Pancreas (tissue), 10 donors: ENCODE data around the gene PTPRK. TPM values are rescaled to one million over a fixed set of nuclear protein-coding genes. Genes with fewer than 3 reads are reported as not detected.

Experiments
- ATAC-seq, 4 donors: fragments of 200-7000 bp; cut with Tn5 transposase; one replicate each; pipeline versions ENCODE4 v1.8.0 to v1.9.1; 2020; ENCODE audit warnings: mild to moderate bottlenecking in 4 of 4, moderate library complexity in 4 of 4
- DNase-seq, 6 donors: peaks; one replicate each; pipeline ENCODE4 v3.0.0-alpha.2; 2020
- FAIRE-seq: peaks from 2 replicates; lab custom pipeline; 2012; peaks lifted over from hg19 to GRCh38; lab: Jason Lieb, UNC
- H3K27ac ChIP-seq, 4 donors: fragments of 200-600 bp; sonication (generic); 1 replicate in 3 of 4; 2 replicates in 1 of 4; pipeline versions ENCODE4 v1.5.0 to v1.8.0; 2020
- H3K27me3 ChIP-seq, 4 donors: fragments of 200-600 bp; one replicate each; pipeline ENCODE4 v1.8.0; 2021
- H3K36me3 ChIP-seq, 3 donors: fragments of 200-600 bp; sonication (generic) in 1 of 3; one replicate each; pipeline versions ENCODE4 v1.5.0 to v1.8.0; 2020 to 2021
- H3K4me1 ChIP-seq, 3 donors: fragments of 200-600 bp; one replicate each; pipeline ENCODE4 v1.8.0; 2021
- H3K4me3 ChIP-seq, 4 donors: fragments of 200-600 bp; sonication (generic) in 2 of 4; one replicate each; pipeline versions ENCODE4 v1.5.0 to v1.8.0; 2020 to 2021
- H3K9me3 ChIP-seq, 4 donors: fragments of 200-600 bp; one replicate each; pipeline ENCODE4 v1.8.0; 2021
- CTCF ChIP-seq, 4 donors: fragments of 200-600 bp; sonication (generic) in 3 of 4; IDR thresholded peaks; one replicate each; pipeline versions ENCODE4 v1.5.0 to v1.8.0; 2021; ENCODE audit warnings: antibody characterized with exemption in 4 of 4
- WGBS, 2 donors: extraction: QIAGEN DNeasy Blood & Tissue Kit; methylation state at CpG; one replicate each; pipeline ENCODE4 v1.1.7; 2013; 5-methylcytosine and 5-hydroxymethylcytosine counted together
- intact Hi-C, 3 donors: fragments of 100-400 bp; cut with DNase I; formaldehyde crosslinking; loops; one replicate each; pipeline versions ENCODE4 v1.11.1 to v1.14.2; 2022
- polyA plus RNA-seq, 2 donors: library from polyadenylated mRNA; stranded (reverse); fragments of 200-250 nt; gene quantifications; one replicate each; pipeline ENCODE4 v1.2.3, GENCODE V29; 2013
- total RNA-seq, 6 donors: library from RNA; stranded (reverse); fragmentation: NEBNext Ultra II Directional in 4 of 6; extraction: Animal tissue kit (Norgen Biotek cat#: 25700) in 4 of 6; gene quantifications; one replicate each; pipeline versions ENCODE4 v1.2.1 to v1.2.4, GENCODE V29; 2021 to 2023
- donor health status: healthy with polysubstance abuse.
- donor health status: DM: no; HTN: no; CAD: no; lungs with moderate emphysema.
- donor health status: DM: no; HTN: no; CAD: no.
- donor health status: control.
- donor health status: control.
- donor health status: Bipolar disorder and iron deficiency.
- donor health status: DM: yes; HTN: yes; CAD: no.
- donor health status: DM: no; HTN: no; CAD: no.
- donor health status: DM: no; HTN: no; CAD: no.
- donor health status: DM: yes; HTN: yes; CAD: no.

PTPRK gene
- total and polyA plus RNA-seq, 8 donors: 10.5 to 72.7 (median 51.7) TPM

DNA sequence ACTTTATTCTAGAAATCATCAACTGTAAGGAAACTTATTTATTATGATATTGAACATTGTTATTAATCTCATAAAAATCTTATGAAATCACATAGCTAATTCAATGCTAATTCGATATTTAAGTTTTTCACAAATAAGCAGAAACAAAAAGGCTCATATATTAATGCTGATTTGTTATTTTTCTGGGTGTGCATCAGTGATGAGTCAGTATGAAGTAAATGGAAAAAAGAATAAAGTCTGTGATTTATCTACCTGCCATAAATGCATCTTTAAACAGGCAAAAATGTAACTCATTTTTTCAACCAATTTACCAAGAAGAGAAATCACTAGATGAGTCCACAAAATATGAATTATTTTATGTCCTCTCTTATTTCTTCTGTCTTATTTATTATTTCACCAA, 253.5 kb downstream of the PTPRK start:
- Histone ChIP-seq H3K27ac (no peak overlapping the region), H3K4me1 (peaks cover 0 to 8% (median 0%) of the 10 kb centered on the region in 3 donors), H3K36me3 (no peaks in the 10 kb centered on the region), H3K27me3 (no peaks in the 10 kb centered on the region), H3K4me3 (no peak overlapping the region), H3K9me3 (no peaks in the 10 kb centered on the region)
- DNase-seq: no peak
- 91 to 100% methylated on average over 1 of the region's 1 CpG for WGBS, 2 donors
- no peak for ATAC-seq
- intact Hi-C loops: no loop called here
- TF ChIP-seq CTCF (IDR thresholded peaks at IDR 0.05): no peak
- FAIRE-seq: no peak

DNA sequence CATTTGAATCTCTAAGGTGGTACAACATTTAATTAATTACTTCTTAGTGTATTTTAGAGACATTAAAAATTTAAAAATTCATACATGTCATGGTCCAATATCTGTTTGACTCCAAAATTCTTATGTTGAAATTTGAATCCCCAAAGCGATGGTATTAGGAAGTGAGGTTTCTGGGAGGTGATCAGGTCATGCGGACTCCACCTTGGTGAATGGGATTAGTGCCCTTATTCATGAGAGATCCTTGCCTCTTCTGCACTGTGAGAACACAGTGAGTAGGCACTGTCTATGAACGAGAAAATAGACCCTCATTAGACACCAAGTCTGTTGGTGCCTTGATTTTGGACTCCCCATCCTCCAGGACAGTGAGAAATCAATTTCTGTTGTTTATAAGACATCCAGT, 254.7 kb downstream of the PTPRK start:
- intact Hi-C loops: no loop called here
- TF ChIP-seq CTCF (IDR thresholded peaks at IDR 0.05): no peak
- no peak overlapping the region for H3K4me3 ChIP-seq
- no peak overlapping the region for H3K27ac ChIP-seq
- WGBS, 2 donors: 97% methylated on average over 3 of the region's 3 CpGs
- H3K36me3 ChIP-seq: no peaks in the 10 kb centered on the region
- H3K4me1 ChIP-seq: peaks cover 0 to 4% (median 0%) of the 10 kb centered on the region in 3 donors
- no peaks in the 10 kb centered on the region for H3K9me3 ChIP-seq
- H3K27me3 ChIP-seq: no peaks in the 10 kb centered on the region
- DNase-seq (no peak), ATAC-seq (no peak), FAIRE-seq (no peak)

DNA sequence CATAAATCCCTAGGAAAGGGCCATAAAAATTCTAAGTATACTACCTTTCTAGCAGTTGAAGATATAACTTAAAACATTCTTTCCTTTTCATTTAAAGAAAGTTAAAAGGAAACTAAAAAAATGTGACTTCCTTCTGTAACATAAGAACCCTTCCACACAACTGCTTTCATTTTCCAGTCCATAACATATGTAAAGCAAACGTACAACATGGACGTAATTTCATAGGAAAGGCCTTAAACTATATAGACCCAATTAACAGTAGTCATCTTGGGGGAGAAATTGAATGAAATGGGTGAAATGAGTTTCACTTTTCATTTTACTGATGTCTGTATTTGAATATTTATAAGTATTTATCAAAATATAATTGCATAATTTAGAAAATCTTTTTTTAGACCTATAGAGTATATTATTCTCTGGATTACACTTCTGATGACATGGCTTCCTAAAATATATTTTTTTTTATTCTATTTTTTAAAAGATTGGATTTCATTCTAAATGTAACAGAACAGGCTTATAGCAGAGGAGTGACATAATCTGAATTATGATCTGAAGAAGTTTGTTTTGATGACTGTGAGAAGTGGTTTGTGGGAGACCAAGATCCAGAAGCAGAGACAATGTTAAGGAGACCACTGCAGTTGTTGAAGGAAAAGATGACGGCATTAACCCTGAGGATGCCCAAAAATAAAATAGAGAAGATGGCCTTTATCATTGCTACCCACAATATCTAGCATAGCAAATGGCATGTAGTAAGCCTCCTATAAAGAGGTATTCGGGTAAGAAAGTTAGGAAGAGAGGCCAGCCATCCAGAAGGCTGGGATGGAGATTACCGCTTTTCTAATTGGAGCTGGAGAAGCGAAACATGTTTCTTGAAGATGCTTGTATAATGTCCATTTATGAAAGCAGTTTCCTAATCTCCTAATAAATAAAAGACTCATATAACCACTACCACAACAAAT, 260.4 kb downstream of the PTPRK start:
- Histone ChIP-seq H3K4me1 (peaks cover 0 to 4% (median 0%) of the 10 kb centered on the region in 3 donors), H3K36me3 (no peaks in the 10 kb centered on the region), H3K27me3 (no peaks in the 10 kb centered on the region), H3K9me3 (no peaks in the 10 kb centered on the region), H3K4me3 (no peak overlapping the region), H3K27ac (no peak overlapping the region)
- TF ChIP-seq CTCF (IDR thresholded peaks at IDR 0.05): no peak
- DNase-seq (no peak), FAIRE-seq (no peak), ATAC-seq (no peak)
- intact Hi-C loops: no loop called here
- 90 to 94% methylated on average over 6 of the region's 6 CpGs for WGBS, 2 donors

DNA sequence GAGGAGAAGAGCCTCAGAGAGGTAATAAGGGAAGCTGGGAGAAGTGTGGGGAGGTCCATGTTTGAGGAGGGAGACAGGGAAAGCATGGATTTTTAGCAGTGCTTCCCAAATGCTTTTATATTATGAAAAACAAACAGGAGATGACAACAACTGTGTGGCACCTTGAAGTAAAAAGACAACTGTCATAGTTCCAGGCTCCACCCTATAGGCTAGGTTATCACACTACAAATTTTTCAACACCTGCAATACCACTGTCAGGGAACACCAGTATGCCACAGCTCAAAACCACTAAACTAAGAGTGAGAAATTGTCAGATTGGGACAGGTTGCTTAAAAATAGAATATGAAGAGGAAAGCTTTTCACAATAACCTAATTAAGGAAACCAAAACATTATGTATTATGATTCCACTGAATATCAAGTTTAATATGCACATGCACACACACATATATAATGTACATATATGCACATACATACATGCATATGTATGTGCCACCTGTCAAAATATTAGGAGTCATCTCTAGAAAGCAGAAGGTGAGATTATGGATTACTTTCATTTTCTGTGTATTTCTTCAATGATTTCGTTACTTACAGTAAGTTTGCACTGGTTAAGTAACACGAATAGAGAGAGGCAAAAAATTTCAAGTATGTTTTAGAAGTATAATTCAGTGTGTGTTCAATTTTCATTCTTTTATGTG, 261.2 kb downstream of the PTPRK start:
- intact Hi-C loops: no loop called here
- no peak for TF ChIP-seq CTCF (IDR thresholded peaks at IDR 0.05)
- 63 to 66% methylated on average over 2 of the region's 2 CpGs for WGBS, 2 donors
- DNase-seq (no peak), FAIRE-seq (no peak), ATAC-seq (no peak)
- H3K27ac ChIP-seq: no peak overlapping the region
- no peaks in the 10 kb centered on the region for H3K36me3 ChIP-seq
- H3K4me1 ChIP-seq: peaks cover 0 to 4% (median 0%) of the 10 kb centered on the region in 3 donors
- H3K27me3 ChIP-seq: no peaks in the 10 kb centered on the region
- no peaks in the 10 kb centered on the region for H3K9me3 ChIP-seq
- no peak overlapping the region for H3K4me3 ChIP-seq
